Fibroblast of lung (primary cell): ENCODE measurements around the gene GFOD2.

Source experiments
- EZH2 ChIP-seq: IDR thresholded peaks from 2 replicates; pipeline ENCODE4 v1.5.1; 2012; ENCODE audit warnings: low read length, control low read depth, mild to moderate bottlenecking; ENCODE audit errors: missing control alignments
- TF ChIP-seq, protein P1 (sequence below), 2 donors: IDR thresholded peaks in 1 of 2; conservative IDR thresholded peaks in 1 of 2; 1 replicate in 1 of 2; 2 replicates in 1 of 2; pipeline ENCODE4 v1.5.1; 2011 to 2012; ENCODE audit warnings: low read length in 2 of 2, control low read depth in 1 of 2, inconsistent platforms in 1 of 2, low read depth in 1 of 2, mild to moderate bottlenecking in 1 of 2

DNA sequence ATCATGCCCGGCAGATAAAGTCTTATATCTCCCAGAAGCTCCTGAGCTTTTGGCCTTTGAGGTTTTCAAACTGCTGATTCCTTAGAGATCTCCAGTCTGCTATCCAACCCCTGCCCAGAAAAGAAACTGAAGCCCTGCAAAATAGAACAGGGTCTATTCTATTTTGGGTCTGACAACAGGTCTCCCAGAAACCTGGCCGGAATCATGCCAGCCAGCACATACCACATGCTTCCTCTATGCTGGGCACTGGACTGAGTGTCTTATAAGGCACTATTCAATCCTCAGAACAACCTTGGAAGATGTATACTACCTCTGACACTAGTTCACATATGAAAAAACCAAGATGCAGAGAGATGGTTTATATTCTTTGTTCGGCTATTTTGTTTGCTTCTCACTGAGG lies 21.3 kb upstream of the GFOD2 start:
- no peak for TF ChIP-seq EZH2
- TF ChIP-seq, protein P1, sequence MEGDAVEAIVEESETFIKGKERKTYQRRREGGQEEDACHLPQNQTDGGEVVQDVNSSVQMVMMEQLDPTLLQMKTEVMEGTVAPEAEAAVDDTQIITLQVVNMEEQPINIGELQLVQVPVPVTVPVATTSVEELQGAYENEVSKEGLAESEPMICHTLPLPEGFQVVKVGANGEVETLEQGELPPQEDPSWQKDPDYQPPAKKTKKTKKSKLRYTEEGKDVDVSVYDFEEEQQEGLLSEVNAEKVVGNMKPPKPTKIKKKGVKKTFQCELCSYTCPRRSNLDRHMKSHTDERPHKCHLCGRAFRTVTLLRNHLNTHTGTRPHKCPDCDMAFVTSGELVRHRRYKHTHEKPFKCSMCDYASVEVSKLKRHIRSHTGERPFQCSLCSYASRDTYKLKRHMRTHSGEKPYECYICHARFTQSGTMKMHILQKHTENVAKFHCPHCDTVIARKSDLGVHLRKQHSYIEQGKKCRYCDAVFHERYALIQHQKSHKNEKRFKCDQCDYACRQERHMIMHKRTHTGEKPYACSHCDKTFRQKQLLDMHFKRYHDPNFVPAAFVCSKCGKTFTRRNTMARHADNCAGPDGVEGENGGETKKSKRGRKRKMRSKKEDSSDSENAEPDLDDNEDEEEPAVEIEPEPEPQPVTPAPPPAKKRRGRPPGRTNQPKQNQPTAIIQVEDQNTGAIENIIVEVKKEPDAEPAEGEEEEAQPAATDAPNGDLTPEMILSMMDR (conservative IDR thresholded peaks at IDR 0.05 in 1 of 2, IDR thresholded peaks at IDR 0.05 in 1 of 2; ENCODE audit: low read depth in 1 of 2, low read length in 2 of 2) = no peak
